ENCODE data around the gene ATRIP.

The ATRIP gene

DNA sequence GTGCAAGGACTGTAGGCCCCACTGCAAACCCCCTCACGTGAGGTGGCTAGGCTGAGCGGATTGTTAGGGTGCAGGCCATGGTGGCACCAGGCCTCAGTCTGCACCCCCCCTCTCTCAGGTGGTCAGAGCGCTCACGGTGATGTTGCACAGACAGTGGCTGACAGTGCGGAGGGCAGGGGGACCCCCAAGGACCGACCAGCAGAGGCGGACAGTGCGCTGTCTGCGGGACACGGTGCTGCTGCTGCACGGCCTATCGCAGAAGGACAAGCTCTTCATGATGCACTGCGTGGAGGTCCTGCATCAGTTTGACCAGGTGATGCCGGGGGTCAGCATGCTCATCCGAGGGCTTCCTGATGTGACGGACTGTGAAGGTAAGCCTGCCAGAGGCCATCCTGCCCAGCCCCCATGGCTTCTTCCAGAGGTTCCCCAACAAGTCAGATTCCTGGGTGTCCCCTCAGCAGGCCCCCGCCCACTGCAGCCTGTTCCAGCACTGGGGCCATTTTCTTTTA, 18.2 kb downstream of the ATRIP start:
- peaks cover 51 to 62% of the 10 kb centered on the region in 2 experiments for H3K36me3 ChIP-seq (ENCODE audit: control insufficient read depth in 1 of 2, insufficient read depth in 2 of 2, low read length in 2 of 2)
- H4K8ac ChIP-seq (ENCODE audit: low read depth, low read length) = no peak overlapping the region
- H2BK5ac ChIP-seq (ENCODE audit: low read depth, low read length, poor library complexity) = no peak overlapping the region
- H3K4me3 ChIP-seq (ENCODE audit: low read depth, low read length) = no peak overlapping the region
- no CpG with 5 or more reads among the region's 17 CpGs for WGBS (ENCODE audit: extremely low coverage, insufficient coverage, insufficient read length)
- peaks cover 11 to 14% of the 10 kb centered on the region in 2 experiments for H3K4me1 ChIP-seq (ENCODE audit: control insufficient read depth in 1 of 2, insufficient read depth in 2 of 2, low read length in 2 of 2)
- H3K79me2 ChIP-seq (ENCODE audit: control insufficient read depth, insufficient read depth, low read length, poor library complexity) = peaks cover 6% of the 10 kb centered on the region
- H3K9me3 ChIP-seq (ENCODE audit: insufficient read depth, low read depth, low read length) = no peaks in the 10 kb centered on the region
- no peak overlapping the region for H4K12ac ChIP-seq (ENCODE audit: low read depth, low read length)
- no peak overlapping the region for H3K4me2 ChIP-seq (ENCODE audit: low read length)
- H3K14ac ChIP-seq (ENCODE audit: low read length) = no peak overlapping the region
- no peak for DNase-seq
- no peak overlapping the region for H3K4ac ChIP-seq (ENCODE audit: low read depth, low read length)
- no peak overlapping the region for H3K18ac ChIP-seq (ENCODE audit: low read length)
- no peaks in the 10 kb centered on the region for H3K27me3 ChIP-seq (ENCODE audit: insufficient read depth, low read length)
- no peak overlapping the region for H4K91ac ChIP-seq (ENCODE audit: low read depth, low read length)
- no peak overlapping the region for H2AFZ ChIP-seq (ENCODE audit: insufficient read depth, low read length, poor library complexity)
- H3K9ac ChIP-seq (ENCODE audit: low read length) = no peak overlapping the region
- no peak overlapping the region for H2AK5ac ChIP-seq (ENCODE audit: low read length)
- no peak overlapping the region for H2BK120ac ChIP-seq (ENCODE audit: insufficient read depth, low read length, poor library complexity)
- peak overlapping the region; percentile 14 for H3K27ac ChIP-seq (ENCODE audit: low read depth, low read length)
- H3K79me1 ChIP-seq (ENCODE audit: low read length) = peaks cover 10% of the 10 kb centered on the region
- no peak overlapping the region for H3K23ac ChIP-seq (ENCODE audit: low read length)
- H2BK12ac ChIP-seq (ENCODE audit: low read length) = no peak overlapping the region

DNA sequence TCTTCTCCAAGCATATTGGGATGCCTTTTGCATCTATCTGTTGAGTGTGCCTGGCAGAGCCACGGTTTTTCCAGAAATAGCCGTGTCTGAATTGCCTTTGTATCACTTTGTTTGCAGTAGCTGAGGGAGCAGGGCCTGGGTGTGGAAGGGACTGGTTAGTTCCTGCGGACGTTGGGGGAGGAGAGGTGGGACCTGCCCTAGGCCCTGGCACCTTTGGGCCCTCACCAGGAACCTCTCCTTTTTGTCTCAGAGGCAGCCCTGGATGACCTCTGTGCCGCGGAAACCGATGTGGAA, 18.6 kb downstream of the ATRIP start:
- H2BK12ac ChIP-seq (ENCODE audit: low read length) = no peak overlapping the region
- H3K23ac ChIP-seq (ENCODE audit: low read length) = no peak overlapping the region
- peaks cover 6% of the 10 kb centered on the region for H3K79me2 ChIP-seq (ENCODE audit: control insufficient read depth, insufficient read depth, low read length, poor library complexity)
- H3K4ac ChIP-seq (ENCODE audit: low read depth, low read length) = no peak overlapping the region
- peak overlapping the region; percentile 14 for H3K27ac ChIP-seq (ENCODE audit: low read depth, low read length)
- H2BK5ac ChIP-seq (ENCODE audit: low read depth, low read length, poor library complexity) = no peak overlapping the region
- peaks cover 8 to 12% of the 10 kb centered on the region in 2 experiments for H3K4me1 ChIP-seq (ENCODE audit: control insufficient read depth in 1 of 2, insufficient read depth in 2 of 2, low read length in 2 of 2)
- H3K14ac ChIP-seq (ENCODE audit: low read length) = peak overlapping the region; percentile 21
- H2BK120ac ChIP-seq (ENCODE audit: insufficient read depth, low read length, poor library complexity) = no peak overlapping the region
- WGBS (ENCODE audit: extremely low coverage, insufficient coverage, insufficient read length) = no CpG with 5 or more reads among the region's 7 CpGs
- no peak overlapping the region for H3K4me3 ChIP-seq (ENCODE audit: low read depth, low read length)
- H2AK5ac ChIP-seq (ENCODE audit: low read length) = peak overlapping the region; percentile 40
- H3K9ac ChIP-seq (ENCODE audit: low read length) = no peak overlapping the region
- H3K4me2 ChIP-seq (ENCODE audit: low read length) = no peak overlapping the region
- no peak overlapping the region for H4K8ac ChIP-seq (ENCODE audit: low read depth, low read length)
- H4K12ac ChIP-seq (ENCODE audit: low read depth, low read length) = peak overlapping the region; percentile 10
- H3K9me3 ChIP-seq (ENCODE audit: insufficient read depth, low read depth, low read length) = no peaks in the 10 kb centered on the region
- peak overlapping the region; percentile 14 for H4K91ac ChIP-seq (ENCODE audit: low read depth, low read length)
- H3K18ac ChIP-seq (ENCODE audit: low read length) = no peak overlapping the region
- no peak overlapping the region for H2AFZ ChIP-seq (ENCODE audit: insufficient read depth, low read length, poor library complexity)
- peaks cover 47 to 58% of the 10 kb centered on the region in 2 experiments for H3K36me3 ChIP-seq (ENCODE audit: control insufficient read depth in 1 of 2, insufficient read depth in 2 of 2, low read length in 2 of 2)
- no peaks in the 10 kb centered on the region for H3K27me3 ChIP-seq (ENCODE audit: insufficient read depth, low read length)
- H3K79me1 ChIP-seq (ENCODE audit: low read length) = peaks cover 10% of the 10 kb centered on the region
- no peak for DNase-seq

DNA sequence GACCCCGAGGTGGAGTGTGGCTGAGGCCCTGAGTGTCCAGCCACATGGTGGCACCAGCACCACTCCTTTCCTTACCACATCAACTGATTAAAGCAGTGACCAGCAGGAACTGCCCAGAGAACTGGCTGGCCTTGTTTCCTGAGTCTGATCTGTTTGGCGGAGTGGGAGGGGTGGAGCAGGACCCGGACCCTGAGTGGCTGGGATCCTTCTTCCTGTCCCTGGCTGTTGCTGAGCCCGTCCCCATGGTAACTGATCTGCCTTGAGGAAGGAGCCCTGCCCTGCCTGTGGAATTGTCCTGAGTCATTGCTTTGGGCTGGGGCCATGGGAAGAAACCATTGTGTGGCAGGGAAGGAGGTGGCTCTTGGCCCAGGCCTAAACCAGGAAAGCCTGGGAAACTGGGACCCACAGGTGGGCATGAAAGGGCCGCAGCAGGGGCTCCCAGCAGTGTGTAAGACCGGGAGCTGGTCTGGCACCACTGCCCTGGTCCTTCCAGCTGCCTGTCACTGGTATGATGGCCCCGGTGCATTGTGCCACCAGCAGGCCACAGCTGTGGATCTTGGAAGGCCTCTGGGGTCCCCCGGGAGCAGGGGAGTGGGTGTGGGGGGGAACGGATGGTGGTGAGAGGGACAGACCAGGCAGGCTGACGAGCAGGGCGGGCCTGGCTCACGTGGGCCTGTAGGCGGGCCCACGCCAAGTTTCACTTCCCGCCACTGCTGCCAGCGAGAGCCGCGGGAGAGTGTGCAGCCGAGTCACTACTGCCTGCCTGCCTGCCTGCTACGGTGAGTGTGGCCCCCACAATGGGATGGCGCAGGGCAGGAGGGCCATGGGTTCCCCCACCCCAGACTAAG, 19.2 kb downstream of the ATRIP start:
- peak; percentile 99 to 100 for DNase-seq
- Histone ChIP-seq H2BK5ac (ENCODE audit: low read depth, low read length, poor library complexity) (peak overlapping the region; percentile 88), H3K27ac (ENCODE audit: low read depth, low read length) (peak overlapping the region; percentile 95), H3K4me1 (ENCODE audit: control insufficient read depth in 1 of 2, insufficient read depth in 2 of 2, low read length in 2 of 2) (peaks cover 12 to 14% of the 10 kb centered on the region in 2 experiments), H3K14ac (ENCODE audit: low read length) (peak overlapping the region; percentile 78), H3K9me3 (ENCODE audit: insufficient read depth, low read depth, low read length) (no peaks in the 10 kb centered on the region), H2AFZ (ENCODE audit: insufficient read depth, low read length, poor library complexity) (peak overlapping the region; percentile 6), H2BK12ac (ENCODE audit: low read length) (peak overlapping the region; percentile 85), H4K8ac (ENCODE audit: low read depth, low read length) (peak overlapping the region; percentile 72), H3K79me2 (ENCODE audit: control insufficient read depth, insufficient read depth, low read length, poor library complexity) (peaks cover 6% of the 10 kb centered on the region), H3K4me3 (ENCODE audit: low read depth, low read length) (no peak overlapping the region), H3K4ac (ENCODE audit: low read depth, low read length) (peak overlapping the region; percentile 78), H3K18ac (ENCODE audit: low read length) (peak overlapping the region; percentile 47), H4K12ac (ENCODE audit: low read depth, low read length) (peak overlapping the region; percentile 61), H4K91ac (ENCODE audit: low read depth, low read length) (peak overlapping the region; percentile 99), H3K27me3 (ENCODE audit: insufficient read depth, low read length) (no peaks in the 10 kb centered on the region), H3K79me1 (ENCODE audit: low read length) (peaks cover 10% of the 10 kb centered on the region), H3K4me2 (ENCODE audit: low read length) (peak overlapping the region; percentile 24), H3K36me3 (ENCODE audit: control insufficient read depth in 1 of 2, insufficient read depth in 2 of 2, low read length in 2 of 2) (peaks cover 43 to 55% of the 10 kb centered on the region in 2 experiments), H3K9ac (ENCODE audit: low read length) (peak overlapping the region; percentile 6), H3K23ac (ENCODE audit: low read length) (no peak overlapping the region), H2BK120ac (ENCODE audit: insufficient read depth, low read length, poor library complexity) (peak overlapping the region; percentile 92), H2AK5ac (ENCODE audit: low read length) (peak overlapping the region; percentile 50)
- no CpG with 5 or more reads among the region's 21 CpGs for WGBS (ENCODE audit: extremely low coverage, insufficient coverage, insufficient read length)

DNA sequence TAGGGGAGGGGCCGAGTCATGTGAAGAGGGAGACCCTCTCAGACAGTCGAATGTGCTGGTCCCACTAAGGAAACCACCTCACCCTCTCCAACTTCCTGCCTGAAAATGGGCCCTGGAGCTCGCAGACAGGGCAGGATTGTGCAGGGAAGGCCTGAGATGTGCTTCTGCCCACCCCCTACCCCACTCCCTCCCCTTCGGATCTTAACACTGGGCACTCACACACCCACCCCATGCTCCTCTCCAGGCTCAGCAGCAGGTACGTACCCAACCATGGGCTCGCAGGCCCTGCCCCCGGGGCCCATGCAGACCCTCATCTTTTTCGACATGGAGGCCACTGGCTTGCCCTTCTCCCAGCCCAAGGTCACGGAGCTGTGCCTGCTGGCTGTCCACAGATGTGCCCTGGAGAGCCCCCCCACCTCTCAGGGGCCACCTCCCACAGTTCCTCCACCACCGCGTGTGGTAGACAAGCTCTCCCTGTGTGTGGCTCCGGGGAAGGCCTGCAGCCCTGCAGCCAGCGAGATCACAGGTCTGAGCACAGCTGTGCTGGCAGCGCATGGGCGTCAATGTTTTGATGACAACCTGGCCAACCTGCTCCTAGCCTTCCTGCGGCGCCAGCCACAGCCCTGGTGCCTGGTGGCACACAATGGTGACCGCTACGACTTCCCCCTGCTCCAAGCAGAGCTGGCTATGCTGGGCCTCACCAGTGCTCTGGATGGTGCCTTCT, 20.0 kb downstream of the ATRIP start:
- Histone ChIP-seq H3K18ac (ENCODE audit: low read length) (peak overlapping the region; percentile 47), H4K91ac (ENCODE audit: low read depth, low read length) (peak overlapping the region; percentile 99), H3K4me3 (ENCODE audit: low read depth, low read length) (no peak overlapping the region), H4K8ac (ENCODE audit: low read depth, low read length) (peak overlapping the region; percentile 72), H3K27me3 (ENCODE audit: insufficient read depth, low read length) (no peaks in the 10 kb centered on the region), H2BK5ac (ENCODE audit: low read depth, low read length, poor library complexity) (peak overlapping the region; percentile 88), H3K36me3 (ENCODE audit: control insufficient read depth in 1 of 2, insufficient read depth in 2 of 2, low read length in 2 of 2) (peaks cover 37 to 48% of the 10 kb centered on the region in 2 experiments), H3K9me3 (ENCODE audit: insufficient read depth, low read depth, low read length) (no peaks in the 10 kb centered on the region), H2BK12ac (ENCODE audit: low read length) (peak overlapping the region; percentile 85), H3K4ac (ENCODE audit: low read depth, low read length) (peak overlapping the region; percentile 78), H3K79me1 (ENCODE audit: low read length) (peaks cover 10% of the 10 kb centered on the region), H2AFZ (ENCODE audit: insufficient read depth, low read length, poor library complexity) (peak overlapping the region; percentile 6), H2AK5ac (ENCODE audit: low read length) (peak overlapping the region; percentile 50), H3K4me2 (ENCODE audit: low read length) (no peak overlapping the region), H2BK120ac (ENCODE audit: insufficient read depth, low read length, poor library complexity) (peak overlapping the region; percentile 92), H3K9ac (ENCODE audit: low read length) (no peak overlapping the region), H3K14ac (ENCODE audit: low read length) (peak overlapping the region; percentile 78), H4K12ac (ENCODE audit: low read depth, low read length) (peak overlapping the region; percentile 61), H3K23ac (ENCODE audit: low read length) (no peak overlapping the region), H3K4me1 (ENCODE audit: control insufficient read depth in 1 of 2, insufficient read depth in 2 of 2, low read length in 2 of 2) (peaks cover 12 to 14% of the 10 kb centered on the region in 2 experiments), H3K27ac (ENCODE audit: low read depth, low read length) (peak overlapping the region; percentile 95), H3K79me2 (ENCODE audit: control insufficient read depth, insufficient read depth, low read length, poor library complexity) (peaks cover 6% of the 10 kb centered on the region)
- no CpG with 5 or more reads among the region's 19 CpGs for WGBS (ENCODE audit: extremely low coverage, insufficient coverage, insufficient read length)
- no peak for DNase-seq

All from trophoblast cell (in vitro differentiated cells and primary cell).